ENCODE data around the gene ARID4B.

The ARID4B gene

DNA sequence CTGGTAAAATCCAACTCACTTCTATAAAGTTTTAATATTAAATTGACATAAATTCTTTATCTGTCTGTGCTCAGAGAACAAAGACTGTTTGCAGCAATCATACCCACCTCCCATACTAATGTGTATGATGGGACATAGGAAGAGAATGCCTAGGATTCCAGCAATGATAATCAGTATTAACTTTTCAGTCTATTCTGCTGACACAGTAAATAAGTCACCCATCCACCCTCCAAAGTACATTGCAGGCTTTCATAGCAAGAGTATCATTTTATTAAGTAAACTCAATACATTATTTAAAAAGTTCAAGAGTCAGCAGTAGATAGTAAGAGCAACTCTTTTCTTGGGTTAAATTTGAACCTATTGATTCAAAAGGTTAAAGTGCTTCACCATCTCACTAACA is 175.7 kb downstream of the ARID4B start:
- TF ChIP-seq, protein P1, sequence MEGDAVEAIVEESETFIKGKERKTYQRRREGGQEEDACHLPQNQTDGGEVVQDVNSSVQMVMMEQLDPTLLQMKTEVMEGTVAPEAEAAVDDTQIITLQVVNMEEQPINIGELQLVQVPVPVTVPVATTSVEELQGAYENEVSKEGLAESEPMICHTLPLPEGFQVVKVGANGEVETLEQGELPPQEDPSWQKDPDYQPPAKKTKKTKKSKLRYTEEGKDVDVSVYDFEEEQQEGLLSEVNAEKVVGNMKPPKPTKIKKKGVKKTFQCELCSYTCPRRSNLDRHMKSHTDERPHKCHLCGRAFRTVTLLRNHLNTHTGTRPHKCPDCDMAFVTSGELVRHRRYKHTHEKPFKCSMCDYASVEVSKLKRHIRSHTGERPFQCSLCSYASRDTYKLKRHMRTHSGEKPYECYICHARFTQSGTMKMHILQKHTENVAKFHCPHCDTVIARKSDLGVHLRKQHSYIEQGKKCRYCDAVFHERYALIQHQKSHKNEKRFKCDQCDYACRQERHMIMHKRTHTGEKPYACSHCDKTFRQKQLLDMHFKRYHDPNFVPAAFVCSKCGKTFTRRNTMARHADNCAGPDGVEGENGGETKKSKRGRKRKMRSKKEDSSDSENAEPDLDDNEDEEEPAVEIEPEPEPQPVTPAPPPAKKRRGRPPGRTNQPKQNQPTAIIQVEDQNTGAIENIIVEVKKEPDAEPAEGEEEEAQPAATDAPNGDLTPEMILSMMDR (IDR thresholded peaks at IDR 0.05), result no peak
- no peak for TF ChIP-seq ZFX (IDR thresholded peaks at IDR 0.05; ENCODE audit: borderline replicate concordance)

GRCh38 chr1:235151033-235151432 is 176.9 kb downstream of the ARID4B start:
- TF ChIP-seq, protein P1 (IDR thresholded peaks at IDR 0.05), result no peak
- no peak for TF ChIP-seq ZFX (IDR thresholded peaks at IDR 0.05; ENCODE audit: borderline replicate concordance)

More for the DNA sequence above, 175.7 kb downstream of the ARID4B start:
- no peak overlapping the region for H3K27ac ChIP-seq

GRCh38 chr1:235149824-235150223 is 178.2 kb downstream of the ARID4B start:
- TF ChIP-seq, protein P1 (IDR thresholded peaks at IDR 0.05), result no peak
- TF ChIP-seq ZFX (IDR thresholded peaks at IDR 0.05; ENCODE audit: borderline replicate concordance), result no peak
- no peak overlapping the region for H3K27ac ChIP-seq

More at GRCh38 chr1:235151033-235151432, 176.9 kb downstream of the ARID4B start:
- H3K27ac ChIP-seq, result no peak overlapping the region

DNA sequence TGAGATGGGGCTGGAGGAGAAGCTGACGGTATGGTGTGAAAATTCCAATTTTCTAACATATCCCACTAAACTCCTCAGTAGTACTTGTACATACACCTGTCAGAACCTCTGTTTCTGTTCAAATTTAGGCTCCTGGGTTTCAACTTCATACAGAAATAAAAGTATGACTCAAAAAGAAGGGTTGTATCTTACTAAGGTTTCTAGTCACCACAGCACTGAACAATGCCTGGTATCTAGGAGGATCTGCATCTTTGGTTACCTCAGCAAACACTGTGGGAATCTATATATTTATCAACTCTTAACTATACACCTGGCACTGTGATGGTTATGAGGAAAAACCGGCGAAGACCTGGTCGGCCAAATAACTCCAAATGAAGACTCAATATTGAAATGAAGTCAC is 180.7 kb downstream of the ARID4B start:
- H3K27ac ChIP-seq, result no peak overlapping the region
- no peak for TF ChIP-seq ZFX (IDR thresholded peaks at IDR 0.05; ENCODE audit: borderline replicate concordance)
- TF ChIP-seq, protein P1 (IDR thresholded peaks at IDR 0.05), result no peak

DNA sequence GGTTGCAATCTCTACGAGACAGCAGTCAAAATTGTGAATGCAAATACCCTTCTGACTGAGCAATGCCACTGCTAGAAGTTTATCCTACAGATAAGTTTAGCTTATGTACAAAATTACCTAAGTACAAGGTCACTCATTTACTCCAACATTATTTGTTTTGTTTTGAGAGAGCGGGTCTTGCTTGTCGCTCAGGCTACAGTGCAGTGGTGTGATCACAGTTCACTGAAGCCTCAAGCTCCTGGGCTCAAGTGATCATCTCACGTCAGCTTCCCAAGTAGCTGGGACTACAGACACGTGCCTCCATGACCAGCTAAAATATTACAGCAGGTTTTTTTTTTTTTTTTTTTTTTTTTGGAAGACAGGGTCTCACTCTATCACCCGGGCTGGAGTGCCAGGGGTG is 182.3 kb downstream of the ARID4B start:
- H3K27ac ChIP-seq, result no peak overlapping the region; the same call in 1 of the 2 replicates
- TF ChIP-seq ZFX (IDR thresholded peaks at IDR 0.05; ENCODE audit: borderline replicate concordance), result no peak
- TF ChIP-seq, protein P1 (IDR thresholded peaks at IDR 0.05), result no peak

GRCh38 chr1:235142991-235143390 is 185.0 kb downstream of the ARID4B start:
- TF ChIP-seq, protein P1 (IDR thresholded peaks at IDR 0.05), result no peak
- TF ChIP-seq ZFX (IDR thresholded peaks at IDR 0.05; ENCODE audit: borderline replicate concordance), result no peak
- no peak overlapping the region for H3K27ac ChIP-seq

- H3K27ac ChIP-seq, result no peak overlapping the region
- no peak for TF ChIP-seq ZFX (IDR thresholded peaks at IDR 0.05; ENCODE audit: borderline replicate concordance)
- TF ChIP-seq, protein P1 (IDR thresholded peaks at IDR 0.05), result no peak
Measured at GRCh38 chr1:235139315-235139714, 188.7 kb downstream of the ARID4B start.
